Subcutaneous adipose tissue (tissue), 4 donors: ENCODE results near the gene GFOD2. TPM values are rescaled to one million over a fixed set of nuclear protein-coding genes. Genes with fewer than 3 reads are reported as not detected.

Experiments used
- CTCF ChIP-seq: fragments of 450-650 bp; IDR thresholded peaks from one replicate; pipeline ENCODE4 v1.5.1; 2016; ENCODE audit warnings: low read depth, mild to moderate bottlenecking, control low read depth, antibody characterized with exemption, moderate library complexity
- total RNA-seq, 4 donors: library from RNA; depleted of rRNA; stranded (reverse); fragments of >200 nt; gene quantifications; one replicate each; pipeline ENCODE4 v1.1.0, GENCODE V29; 2016

The GFOD2 gene
- total RNA-seq, 4 donors from 2014 or later = 9.1 to 21.1 (median 13.6) TPM

GRCh38 chr16:67731753-67732095 lies 12.6 kb upstream of the GFOD2 start:
- no peak for TF ChIP-seq CTCF

- no peak for TF ChIP-seq CTCF
Observed at GRCh38 chr16:67731071-67731752, 12.1 kb upstream of the GFOD2 start.

- no peak for TF ChIP-seq CTCF
Observed at GRCh38 chr16:67730326-67730725, 11.2 kb upstream of the GFOD2 start.

- TF ChIP-seq CTCF = no peak
Observed at GRCh38 chr16:67729636-67730248, 10.6 kb upstream of the GFOD2 start.

GRCh38 chr16:67727521-67728485 lies 8.7 kb upstream of the GFOD2 start:
- no peak for TF ChIP-seq CTCF

- TF ChIP-seq CTCF = no peak
Observed at GRCh38 chr16:67726106-67727034, 7.3 kb upstream of the GFOD2 start.
